Osteoblast (primary cell): ENCODE measurements around the gene C20orf204. TPM values are rescaled to one million over a fixed set of nuclear protein-coding genes. Genes with fewer than 3 reads are reported as not detected.

ENCODE experiments used
- DNase-seq: peaks from one replicate; pipeline ENCODE4 v3.0.0; 2011; ENCODE audit warnings: low spot score, mixed read lengths; ENCODE audit not compliant: insufficient read length; ENCODE audit errors: missing footprints
- H2AFZ ChIP-seq: 2 replicates; pipeline ENCODE4 v1.6.0; 2011; ENCODE audit warnings: mild to moderate bottlenecking, low read length
- H3K27ac ChIP-seq: 2 replicates; pipeline ENCODE4 v1.5.1; 2011; ENCODE audit warnings: mild to moderate bottlenecking, low read depth, low read length, moderate library complexity
- H3K27me3 ChIP-seq: 2 replicates; pipeline ENCODE4 v1.6.0; 2012; ENCODE audit warnings: mild to moderate bottlenecking, control low read depth, inconsistent platforms, low read length, moderate library complexity; ENCODE audit not compliant: insufficient read depth
- H3K36me3 ChIP-seq: 2 replicates; pipeline ENCODE4 v1.5.1; 2011; ENCODE audit warnings: mild to moderate bottlenecking, low read length, control low read depth, moderate library complexity; ENCODE audit not compliant: insufficient read depth
- H3K4me1 ChIP-seq: 2 replicates; pipeline ENCODE4 v1.5.1; 2011; ENCODE audit warnings: mild to moderate bottlenecking, low read length, control low read depth, moderate library complexity; ENCODE audit not compliant: insufficient read depth
- H3K4me2 ChIP-seq: 2 replicates; pipeline ENCODE4 v1.6.0; 2011; ENCODE audit warnings: mild to moderate bottlenecking, low read length; ENCODE audit not compliant: insufficient read depth
- H3K4me3 ChIP-seq: fragments of 200-600 bp; sonication (generic); 3 replicates; pipeline ENCODE4 v1.5.1; 2012; ENCODE audit warnings: mild to moderate bottlenecking, low read length, inconsistent platforms; ENCODE audit not compliant: insufficient read depth
- H3K79me2 ChIP-seq: 2 replicates; pipeline ENCODE4 v1.6.0; 2012; ENCODE audit warnings: mild to moderate bottlenecking, low read length, control low read depth, inconsistent platforms; ENCODE audit not compliant: insufficient read depth
- H3K9me3 ChIP-seq: 2 replicates; pipeline ENCODE4 v1.5.1; 2011; ENCODE audit warnings: low read depth, low read length, control low read depth
- H4K20me1 ChIP-seq: 2 replicates; pipeline ENCODE4 v1.6.0; 2012; ENCODE audit warnings: mild to moderate bottlenecking, low read length, control low read depth; ENCODE audit not compliant: insufficient read depth
- total RNA-seq: library from RNA; depleted of rRNA; stranded (reverse); fragments of >200 nt; gene quantifications from 2 replicates; pipeline ENCODE4 v1.2.3, GENCODE V29; 2012
- TF ChIP-seq, protein P1 (sequence below): IDR thresholded peaks from 2 replicates; pipeline ENCODE4 v1.5.1; 2011; ENCODE audit warnings: mild to moderate bottlenecking, low read depth, low read length, moderate library complexity; ENCODE audit errors: extremely low read depth

C20orf204 gene, protein sequence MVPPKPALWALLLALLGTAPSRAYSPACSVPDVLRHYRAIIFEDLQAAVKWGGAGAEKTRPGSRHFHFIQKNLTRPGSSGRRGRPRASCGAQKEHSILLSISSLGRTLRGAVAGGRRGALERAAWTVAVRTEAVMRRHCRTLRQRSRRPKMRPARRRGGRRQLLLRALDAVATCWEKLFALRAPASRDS
- total RNA-seq = 0.59 and 1.1 TPM in 2 replicates

DNA sequence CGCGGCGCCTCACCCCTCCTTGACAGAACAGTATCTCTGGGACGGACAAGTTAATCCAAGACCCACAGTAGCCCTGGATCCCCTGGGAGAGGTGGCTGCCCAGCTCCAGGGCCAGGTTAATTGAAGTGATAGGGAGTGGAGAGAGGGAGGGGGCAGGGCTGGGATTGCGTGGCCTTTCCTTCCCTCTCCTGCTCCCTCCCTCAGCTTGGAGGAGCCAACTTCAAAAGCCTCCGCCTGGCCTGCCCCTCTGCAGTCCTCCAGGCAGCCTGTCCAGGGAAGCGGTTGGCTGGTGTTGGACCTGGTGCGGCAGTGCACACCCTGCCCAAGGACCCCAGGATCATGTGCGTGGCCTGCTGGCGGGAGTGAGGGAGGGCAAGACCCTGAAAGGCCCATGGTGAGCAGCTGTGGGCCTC lies at the start of gene C20orf204:
Gene C20orf204, plus strand, starts transcription at position 250 of the 413 bp plus-strand sequence. Its CDS starts 142 bp downstream, at position 392.
- DNase-seq = no peak
- no peak within 1 kb of the TSS for H2AFZ ChIP-seq
- H3K79me2 ChIP-seq = no peaks in the 10 kb centered on the region
- H3K4me2 ChIP-seq = no peak within 1 kb of the TSS
- H3K27me3 ChIP-seq = peaks cover 33% of the 10 kb centered on the region
- H3K9me3 ChIP-seq = no peaks in the 10 kb centered on the region
- no peak within 1 kb of the TSS for H3K27ac ChIP-seq
- H4K20me1 ChIP-seq = peaks cover 13% of the 10 kb centered on the region
- TF ChIP-seq, protein P1, sequence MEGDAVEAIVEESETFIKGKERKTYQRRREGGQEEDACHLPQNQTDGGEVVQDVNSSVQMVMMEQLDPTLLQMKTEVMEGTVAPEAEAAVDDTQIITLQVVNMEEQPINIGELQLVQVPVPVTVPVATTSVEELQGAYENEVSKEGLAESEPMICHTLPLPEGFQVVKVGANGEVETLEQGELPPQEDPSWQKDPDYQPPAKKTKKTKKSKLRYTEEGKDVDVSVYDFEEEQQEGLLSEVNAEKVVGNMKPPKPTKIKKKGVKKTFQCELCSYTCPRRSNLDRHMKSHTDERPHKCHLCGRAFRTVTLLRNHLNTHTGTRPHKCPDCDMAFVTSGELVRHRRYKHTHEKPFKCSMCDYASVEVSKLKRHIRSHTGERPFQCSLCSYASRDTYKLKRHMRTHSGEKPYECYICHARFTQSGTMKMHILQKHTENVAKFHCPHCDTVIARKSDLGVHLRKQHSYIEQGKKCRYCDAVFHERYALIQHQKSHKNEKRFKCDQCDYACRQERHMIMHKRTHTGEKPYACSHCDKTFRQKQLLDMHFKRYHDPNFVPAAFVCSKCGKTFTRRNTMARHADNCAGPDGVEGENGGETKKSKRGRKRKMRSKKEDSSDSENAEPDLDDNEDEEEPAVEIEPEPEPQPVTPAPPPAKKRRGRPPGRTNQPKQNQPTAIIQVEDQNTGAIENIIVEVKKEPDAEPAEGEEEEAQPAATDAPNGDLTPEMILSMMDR = no peak
- H3K4me3 ChIP-seq = no peak within 1 kb of the TSS
- H3K36me3 ChIP-seq = peaks cover 20% of the 10 kb centered on the region
- no peaks in the 10 kb centered on the region for H3K4me1 ChIP-seq

DNA sequence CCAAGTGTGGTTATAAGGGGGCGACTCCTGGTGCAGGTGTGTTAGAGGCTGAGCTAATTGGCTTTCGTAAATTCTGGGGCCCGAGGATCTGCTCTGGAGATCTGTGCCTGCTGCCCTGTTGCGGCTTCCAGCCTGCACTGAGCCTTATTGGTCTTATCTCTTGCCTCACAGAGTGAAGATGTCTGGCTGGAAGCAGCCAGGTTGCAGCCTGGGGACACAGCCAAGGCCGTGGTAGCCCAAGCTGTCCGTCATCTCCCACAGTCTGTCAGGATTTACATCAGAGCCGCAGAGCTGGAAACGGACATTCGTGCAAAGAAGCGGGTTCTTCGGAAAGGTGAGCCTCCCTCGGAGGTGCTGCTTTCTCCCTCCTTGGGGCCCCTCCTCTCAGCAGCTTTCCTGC lies 35.1 kb upstream of the C20orf204 start:
- DNase-seq = no peak
- peaks cover 8% of the 10 kb centered on the region for H4K20me1 ChIP-seq
- no peak overlapping the region for H3K4me2 ChIP-seq

DNA sequence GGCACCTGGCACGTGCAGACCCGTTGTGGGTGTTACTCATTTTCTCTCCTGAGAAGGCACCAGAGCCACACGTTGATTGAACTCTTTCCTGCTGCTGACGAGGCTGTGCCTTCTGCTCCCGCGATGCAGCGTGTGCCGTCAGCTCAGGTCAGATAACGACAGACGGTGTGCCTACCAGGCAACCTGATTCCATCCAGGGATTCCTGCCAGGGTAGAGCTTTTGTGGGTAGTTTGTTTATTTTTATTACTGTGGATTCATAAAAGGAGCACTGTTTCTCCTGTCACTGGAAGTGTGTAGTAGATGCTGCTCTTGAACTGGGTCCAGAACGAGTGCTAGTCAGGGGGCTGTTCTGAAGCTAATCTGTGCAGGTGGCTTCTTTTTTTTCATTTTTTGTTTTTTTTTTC lies 34.4 kb upstream of the C20orf204 start:
- H4K20me1 ChIP-seq = peaks cover 11% of the 10 kb centered on the region
- peaks cover 2% of the 10 kb centered on the region for H3K79me2 ChIP-seq
- no peak overlapping the region for H3K27ac ChIP-seq
- no peaks in the 10 kb centered on the region for H3K9me3 ChIP-seq
- no peak overlapping the region for H2AFZ ChIP-seq
- no peaks in the 10 kb centered on the region for H3K27me3 ChIP-seq
- H3K4me1 ChIP-seq = no peaks in the 10 kb centered on the region
- no peak overlapping the region for H3K4me2 ChIP-seq
- no peak for DNase-seq
- no peak overlapping the region for H3K4me3 ChIP-seq
- TF ChIP-seq, protein P1 = no peak
- H3K36me3 ChIP-seq = peaks cover 54% of the 10 kb centered on the region

More for the DNA sequence above, 35.1 kb upstream of the C20orf204 start:
- Histone ChIP-seq H3K27ac (no peak overlapping the region), H3K4me1 (no peaks in the 10 kb centered on the region), H3K4me3 (no peak overlapping the region), H2AFZ (no peak overlapping the region), H3K79me2 (no peaks in the 10 kb centered on the region), H3K27me3 (no peaks in the 10 kb centered on the region), H3K9me3 (no peaks in the 10 kb centered on the region), H3K36me3 (peaks cover 58% of the 10 kb centered on the region)
- TF ChIP-seq, protein P1 = no peak

DNA sequence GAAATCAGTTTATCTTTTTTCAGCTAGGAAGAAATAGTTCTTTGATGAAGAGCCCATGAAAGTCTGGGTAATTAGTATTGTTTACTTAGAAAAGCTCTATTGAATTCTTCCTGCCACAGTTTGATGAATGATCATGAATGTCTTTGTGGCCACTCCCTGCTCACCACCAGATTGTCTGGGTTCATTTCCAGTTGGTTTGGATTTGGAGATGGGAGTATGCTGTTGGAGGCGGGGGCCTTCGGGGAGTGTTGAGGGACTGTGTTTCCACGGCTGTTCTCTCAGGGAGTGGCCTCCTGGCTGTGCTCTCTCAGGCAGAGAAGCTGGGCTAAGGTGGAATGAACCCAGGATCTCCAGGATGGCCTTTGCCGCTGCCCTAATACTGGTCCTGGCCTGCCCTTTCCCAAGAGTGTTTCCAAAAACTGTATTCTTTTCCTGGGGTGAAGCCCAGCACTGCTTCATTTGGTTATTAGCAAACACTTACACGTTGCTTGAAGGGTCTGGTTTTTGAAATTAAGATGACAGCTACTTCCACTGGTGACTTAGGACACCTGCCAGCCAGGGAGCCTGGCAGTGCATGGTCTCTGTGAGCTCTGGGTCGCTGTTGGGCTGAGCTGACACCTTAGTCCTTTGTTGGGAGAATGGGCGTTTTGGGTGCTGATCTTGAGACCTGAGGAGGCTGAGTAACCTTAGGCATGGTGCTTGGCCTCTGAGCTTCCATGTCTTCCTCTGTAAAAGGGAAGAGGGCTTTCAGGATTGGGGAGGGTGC lies 31.8 kb upstream of the C20orf204 start:
- Histone ChIP-seq H3K79me2 (peaks cover 14% of the 10 kb centered on the region), H3K4me2 (no peak overlapping the region), H3K9me3 (no peaks in the 10 kb centered on the region), H3K27ac (no peak overlapping the region), H3K36me3 (peaks cover 57% of the 10 kb centered on the region), H4K20me1 (peaks cover 23% of the 10 kb centered on the region), H3K4me3 (no peak overlapping the region), H3K4me1 (no peaks in the 10 kb centered on the region), H2AFZ (no peak overlapping the region), H3K27me3 (no peaks in the 10 kb centered on the region)
- DNase-seq = no peak
- TF ChIP-seq, protein P1 = no peak
